Endodermal cell (in vitro differentiated cells): Measurements from ENCODE around the gene PRRX2. TPM values are rescaled to one million over a fixed set of nuclear protein-coding genes. Genes with fewer than 3 reads are reported as not detected.

Source experiments
- DNase-seq: peaks from one replicate; pipeline ENCODE4 v3.0.0-alpha.2; 2017
- H3K27ac ChIP-seq: 2 replicates; pipeline ENCODE4 v1.5.1; 2013; ENCODE audit warnings: mild to moderate bottlenecking, low read depth, low read length, moderate library complexity
- H3K27me3 ChIP-seq: 2 replicates; pipeline ENCODE4 v1.6.1; 2013; ENCODE audit warnings: mild to moderate bottlenecking, low read length, moderate library complexity; ENCODE audit not compliant: insufficient read depth, control insufficient read depth, poor library complexity, severe bottlenecking
- H3K36me3 ChIP-seq: 2 replicates; pipeline ENCODE4 v1.7.0; 2013; ENCODE audit warnings: mild to moderate bottlenecking, low read length, moderate library complexity; ENCODE audit not compliant: control insufficient read depth, insufficient read depth
- H3K4me1 ChIP-seq: one replicate; pipeline ENCODE4 v1.7.0; 2013; ENCODE audit warnings: low read length; ENCODE audit not compliant: control insufficient read depth, insufficient read depth
- H3K4me3 ChIP-seq: 2 replicates; pipeline ENCODE4 v1.5.1; 2013; ENCODE audit warnings: mild to moderate bottlenecking, low read length, moderate library complexity
- H3K9ac ChIP-seq: 2 replicates; pipeline ENCODE4 v1.6.1; 2013; ENCODE audit warnings: mild to moderate bottlenecking, low read length, moderate library complexity; ENCODE audit not compliant: poor library complexity, severe bottlenecking; ENCODE audit errors: extremely low read depth
- H3K9me3 ChIP-seq: 2 replicates; pipeline ENCODE4 v1.6.1; 2013; ENCODE audit warnings: mild to moderate bottlenecking, low read length, moderate library complexity; ENCODE audit not compliant: control insufficient read depth
- H3K27ac Mint-ChIP-seq: 2 replicates; pipeline ENCODE4 v1.8.0; 2020; ENCODE audit warnings: mixed read lengths
- H3K27me3 Mint-ChIP-seq: 2 replicates; pipeline ENCODE4 v1.8.0; 2021; ENCODE audit warnings: mild to moderate bottlenecking, mixed read lengths; ENCODE audit not compliant: insufficient read depth
- H3K36me3 Mint-ChIP-seq: 2 replicates; pipeline ENCODE4 v1.8.0; 2020; ENCODE audit warnings: low read depth, mixed read lengths
- H3K4me1 Mint-ChIP-seq: 2 replicates; pipeline ENCODE4 v1.8.0; 2020; ENCODE audit warnings: mixed read lengths
- H3K4me3 Mint-ChIP-seq: 2 replicates; pipeline ENCODE4 v1.8.0; 2020; ENCODE audit warnings: mild to moderate bottlenecking, moderate library complexity, mixed read lengths
- H3K9me3 Mint-ChIP-seq: 2 replicates; pipeline ENCODE4 v1.8.0; 2020; ENCODE audit warnings: mild to moderate bottlenecking, mixed read lengths
- CTCF ChIP-seq: fragments of 200-600 bp; sonication (generic); conservative IDR thresholded peaks from 2 replicates; pipeline ENCODE4 v1.5.0; 2021; ENCODE audit warnings: antibody characterized with exemption, mild to moderate bottlenecking
- WGBS, 2 experiments: methylation state at CpG; one replicate each; pipeline versions ENCODE4 v1.1.5 to v1.1.7; 2013; ENCODE audit warnings: missing lambda C conversion rate in 2 of 2, mixed read lengths in 1 of 2; ENCODE audit not compliant: insufficient coverage in 1 of 2, insufficient read length in 1 of 2; 5-methylcytosine and 5-hydroxymethylcytosine counted together
- total RNA-seq, 2 donors: library from RNA; stranded (reverse); fragmentation: NEBNext Ultra II Directional in 1 of 2; extraction: Animal tissue kit (Norgen Biotek cat#: 25700) in 1 of 2; gene quantifications; 2 replicates in 1 of 2; 3 replicates in 1 of 2; pipeline ENCODE4 v1.2.1, GENCODE V29; 2021

Gene PRRX2
- total RNA-seq, 2 donors from 2014 or later: 1.0 to 3.8 TPM

GRCh38 chr9:129620669-129621295 is 44.7 kb upstream of the PRRX2 start, which contains the start of gene C9orf50:
C9orf50 (minus strand) TSS chr9:129621101; CDS start chr9:129620574, 527 bp downstream.
- Histone ChIP-seq H3K4me1 (no peaks in the 10 kb centered on the region), H3K9me3 (no peaks in the 10 kb centered on the region), H3K27ac (no peak within 1 kb of the TSS), H3K36me3 (no peaks in the 10 kb centered on the region), H3K27me3 (peaks cover 30% of the 10 kb centered on the region), H3K4me3 (peak within 1 kb of the TSS; percentile 76), H3K9ac (no peak within 1 kb of the TSS)
- TF ChIP-seq CTCF: no peak
- Mint-ChIP-seq H3K27me3 (peaks cover 38% of the 10 kb centered on the region), H3K36me3 (no peaks in the 10 kb centered on the region), H3K27ac (no peak within 1 kb of the TSS), H3K9me3 (no peaks in the 10 kb centered on the region), H3K4me1 (peaks cover 12% of the 10 kb centered on the region), H3K4me3 (peak within 1 kb of the TSS; percentile 47)
- WGBS, 2 experiments: 37 to 55% methylated on average over 10 to 21 of the region's 21 CpGs
- no peak for DNase-seq

DNA sequence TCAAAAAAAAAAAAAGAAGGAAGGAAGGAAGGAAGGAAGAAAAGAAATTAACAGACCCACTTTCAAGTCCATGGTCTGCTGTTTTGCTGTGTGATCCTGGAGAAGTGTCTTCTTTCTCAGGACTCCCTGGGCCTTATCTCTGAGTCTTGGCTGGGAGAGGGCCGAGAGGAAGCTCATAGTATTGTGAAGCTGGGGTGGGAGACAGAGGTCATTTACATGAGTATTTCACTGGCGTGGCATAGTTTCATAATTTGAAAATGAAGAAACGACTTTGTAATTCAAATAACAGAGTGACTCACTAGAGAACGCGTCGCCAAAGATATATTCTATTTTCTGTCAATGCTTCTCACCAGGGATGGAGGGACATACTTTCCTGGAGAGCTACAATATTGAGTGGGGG is 42.1 kb upstream of the PRRX2 start:
- H3K27me3 Mint-ChIP-seq: peaks cover 30% of the 10 kb centered on the region
- peaks cover 26% of the 10 kb centered on the region for H3K4me1 Mint-ChIP-seq
- H3K36me3 Mint-ChIP-seq: no peaks in the 10 kb centered on the region
- no peak for DNase-seq
- no peak overlapping the region for H3K27ac ChIP-seq
- no peaks in the 10 kb centered on the region for H3K9me3 Mint-ChIP-seq
- no peak overlapping the region for H3K4me3 Mint-ChIP-seq
- no peak overlapping the region for H3K9ac ChIP-seq
- no peak for TF ChIP-seq CTCF
- WGBS, 2 experiments: 84 to 90% methylated on average over 6 of the region's 6 CpGs
- peaks cover 9% of the 10 kb centered on the region for H3K36me3 ChIP-seq
- no peak overlapping the region for H3K27ac Mint-ChIP-seq
- H3K4me3 ChIP-seq: no peak overlapping the region
- no peaks in the 10 kb centered on the region for H3K4me1 ChIP-seq
- H3K9me3 ChIP-seq: no peaks in the 10 kb centered on the region
- peaks cover 30% of the 10 kb centered on the region for H3K27me3 ChIP-seq

DNA sequence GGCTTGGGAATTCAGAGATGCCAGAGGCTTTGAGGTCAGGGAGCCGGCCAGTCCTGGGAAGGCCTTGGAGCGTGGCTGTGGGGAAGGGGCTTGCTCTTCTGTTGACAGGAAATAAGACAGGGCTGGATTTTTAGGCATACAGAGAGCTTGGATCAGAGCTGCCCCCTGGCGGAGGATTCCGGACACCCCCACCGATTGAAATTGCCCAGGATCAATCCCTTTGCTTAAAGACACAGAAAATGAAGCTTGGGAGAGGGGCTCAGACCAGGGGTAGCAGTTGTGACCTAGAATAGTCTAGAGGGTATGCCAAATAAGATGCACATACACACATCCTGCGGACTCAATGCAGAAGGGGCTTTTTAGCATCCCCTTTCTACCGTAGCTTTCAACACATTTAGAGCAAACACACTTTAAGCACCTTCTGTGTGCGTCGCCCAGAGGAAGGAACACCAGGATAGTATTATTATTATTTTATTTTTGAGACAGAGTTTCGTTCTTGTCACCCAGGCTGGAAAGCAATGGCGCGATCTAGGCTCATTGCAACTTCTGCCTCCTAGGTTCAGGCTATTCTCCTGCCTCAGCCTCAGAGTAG is 41.2 kb upstream of the PRRX2 start:
- H3K9me3 Mint-ChIP-seq: no peaks in the 10 kb centered on the region
- peak; percentile 89 for TF ChIP-seq CTCF
- peaks cover 24% of the 10 kb centered on the region for H3K27me3 Mint-ChIP-seq
- H3K27ac Mint-ChIP-seq: no peak overlapping the region
- no peaks in the 10 kb centered on the region for H3K9me3 ChIP-seq
- no peak overlapping the region for H3K4me3 Mint-ChIP-seq
- H3K9ac ChIP-seq: no peak overlapping the region
- 56 to 57% methylated on average over 12 of the region's 12 CpGs for WGBS, 2 experiments
- H3K4me1 Mint-ChIP-seq: peaks cover 30% of the 10 kb centered on the region
- H3K36me3 Mint-ChIP-seq: peaks cover 4% of the 10 kb centered on the region
- peak; percentile 94 for DNase-seq
- H3K27ac ChIP-seq: no peak overlapping the region
- H3K4me3 ChIP-seq: no peak overlapping the region
- H3K27me3 ChIP-seq: peaks cover 25% of the 10 kb centered on the region
- peaks cover 16% of the 10 kb centered on the region for H3K36me3 ChIP-seq
- H3K4me1 ChIP-seq: no peaks in the 10 kb centered on the region
